Measurements from ENCODE around the gene NADK. TPM values are rescaled to one million over a fixed set of nuclear protein-coding genes. Genes with fewer than 3 reads are reported as not detected.

NADK gene
- total RNA-seq, 1 donor from 2014 or later: 68.1 TPM

GRCh38 chr1:1761504-1762376 lies 16.5 kb downstream of the NADK start:
- Mint-ChIP-seq H3K4me3 (ENCODE audit: unreplicated experiment) (no peak overlapping the region), H3K9me3 (ENCODE audit: low read depth) (no peaks in the 10 kb centered on the region), H3K36me3 (ENCODE audit: low read depth) (peaks cover 10% of the 10 kb centered on the region), H3K27me3 (ENCODE audit: low read depth) (no peaks in the 10 kb centered on the region), H3K4me1 (ENCODE audit: low read depth) (no peaks in the 10 kb centered on the region), H3K27ac (ENCODE audit: unreplicated experiment) (no peak overlapping the region)
- TF ChIP-seq CTCF (IDR thresholded peaks at IDR 0.05): no peak
- peak; percentile 83 for DNase-seq (ENCODE audit: low spot score)

GRCh38 chr1:1760715-1761114 lies 17.6 kb downstream of the NADK start:
- H3K27me3 Mint-ChIP-seq (ENCODE audit: low read depth): no peaks in the 10 kb centered on the region
- no peaks in the 10 kb centered on the region for H3K9me3 Mint-ChIP-seq (ENCODE audit: low read depth)
- DNase-seq (ENCODE audit: low spot score): no peak
- no peak overlapping the region for H3K4me3 Mint-ChIP-seq (ENCODE audit: unreplicated experiment)
- H3K36me3 Mint-ChIP-seq (ENCODE audit: low read depth): peaks cover 12% of the 10 kb centered on the region
- no peak overlapping the region for H3K27ac Mint-ChIP-seq (ENCODE audit: unreplicated experiment)
- no peak for TF ChIP-seq CTCF (IDR thresholded peaks at IDR 0.05)
- no peaks in the 10 kb centered on the region for H3K4me1 Mint-ChIP-seq (ENCODE audit: low read depth)

GRCh38 chr1:1760345-1760650 lies 18.0 kb downstream of the NADK start:
- Mint-ChIP-seq H3K4me3 (ENCODE audit: unreplicated experiment) (no peak overlapping the region), H3K27ac (ENCODE audit: unreplicated experiment) (no peak overlapping the region), H3K27me3 (ENCODE audit: low read depth) (no peaks in the 10 kb centered on the region), H3K4me1 (ENCODE audit: low read depth) (no peaks in the 10 kb centered on the region), H3K9me3 (ENCODE audit: low read depth) (no peaks in the 10 kb centered on the region), H3K36me3 (ENCODE audit: low read depth) (peaks cover 12% of the 10 kb centered on the region)
- no peak for DNase-seq (ENCODE audit: low spot score)
- TF ChIP-seq CTCF (IDR thresholded peaks at IDR 0.05): no peak

DNA sequence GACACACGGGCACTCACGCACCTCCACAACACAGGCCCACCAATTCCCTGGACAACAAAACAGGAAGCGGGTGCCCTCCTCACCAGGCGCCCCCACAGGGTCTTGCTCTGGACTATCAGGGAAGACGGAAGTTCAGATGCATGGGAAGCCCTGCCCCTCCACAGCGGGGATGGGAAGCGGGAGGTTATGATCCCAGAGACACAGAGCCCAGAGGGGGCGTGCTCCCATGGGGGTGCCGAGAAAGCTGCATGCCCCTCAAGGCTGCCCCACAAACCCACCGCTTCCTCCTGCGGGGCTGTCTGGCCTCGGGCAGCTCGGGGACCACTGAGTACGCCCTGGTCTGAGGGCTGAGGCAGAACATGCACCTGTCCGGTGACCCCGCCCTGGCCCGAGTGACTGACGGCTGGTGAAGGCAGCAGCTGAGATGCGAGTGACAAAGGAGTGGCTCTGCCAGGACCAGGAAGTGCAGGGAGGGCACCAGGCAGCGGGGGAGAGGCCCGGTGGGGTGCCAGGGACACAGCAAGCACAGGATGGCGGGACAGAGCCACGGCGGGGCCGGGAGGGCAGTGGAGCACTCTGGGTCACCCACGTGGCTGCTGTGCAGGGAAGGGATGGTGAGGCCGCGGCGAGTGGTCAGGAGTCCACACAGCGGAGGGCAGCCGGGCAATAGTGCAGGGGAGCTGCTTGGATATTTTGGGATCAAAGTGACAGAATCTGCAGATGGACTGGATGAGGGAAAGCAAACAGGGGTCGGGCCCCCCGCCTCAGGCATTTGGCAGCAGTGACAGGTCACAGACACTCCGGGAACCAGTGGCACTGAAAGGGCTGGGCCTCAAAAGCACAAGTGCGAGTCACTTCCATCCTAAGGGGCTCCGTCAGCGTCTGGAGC lies 18.6 kb downstream of the NADK start:
- peaks cover 14% of the 10 kb centered on the region for H3K36me3 Mint-ChIP-seq (ENCODE audit: low read depth)
- no peaks in the 10 kb centered on the region for H3K4me1 Mint-ChIP-seq (ENCODE audit: low read depth)
- no peaks in the 10 kb centered on the region for H3K27me3 Mint-ChIP-seq (ENCODE audit: low read depth)
- DNase-seq (ENCODE audit: low spot score): peak; percentile 90
- H3K4me3 Mint-ChIP-seq (ENCODE audit: unreplicated experiment): no peak overlapping the region
- no peaks in the 10 kb centered on the region for H3K9me3 Mint-ChIP-seq (ENCODE audit: low read depth)
- no peak overlapping the region for H3K27ac Mint-ChIP-seq (ENCODE audit: unreplicated experiment)
- no peak for TF ChIP-seq CTCF (IDR thresholded peaks at IDR 0.05)

GRCh38 chr1:1758692-1759455 lies 19.4 kb downstream of the NADK start:
- H3K36me3 Mint-ChIP-seq (ENCODE audit: low read depth): peaks cover 15% of the 10 kb centered on the region
- H3K27me3 Mint-ChIP-seq (ENCODE audit: low read depth): no peaks in the 10 kb centered on the region
- TF ChIP-seq CTCF (IDR thresholded peaks at IDR 0.05): no peak
- no peak overlapping the region for H3K27ac Mint-ChIP-seq (ENCODE audit: unreplicated experiment)
- no peak overlapping the region for H3K4me3 Mint-ChIP-seq (ENCODE audit: unreplicated experiment)
- DNase-seq (ENCODE audit: low spot score): peak; percentile 84
- no peaks in the 10 kb centered on the region for H3K9me3 Mint-ChIP-seq (ENCODE audit: low read depth)
- H3K4me1 Mint-ChIP-seq (ENCODE audit: low read depth): no peaks in the 10 kb centered on the region
